HG02943 (cell line): ENCODE measurements around the gene PPFIBP2.

ENCODE experiments used
- ATAC-seq: cut with Tn5 transposase; IDR thresholded peaks from one replicate; pipeline ENCODE4 v1.9.1; 2021; ENCODE audit warnings: mild to moderate bottlenecking, low read depth, moderate library complexity; ENCODE audit not compliant: unreplicated experiment

The PPFIBP2 gene

DNA sequence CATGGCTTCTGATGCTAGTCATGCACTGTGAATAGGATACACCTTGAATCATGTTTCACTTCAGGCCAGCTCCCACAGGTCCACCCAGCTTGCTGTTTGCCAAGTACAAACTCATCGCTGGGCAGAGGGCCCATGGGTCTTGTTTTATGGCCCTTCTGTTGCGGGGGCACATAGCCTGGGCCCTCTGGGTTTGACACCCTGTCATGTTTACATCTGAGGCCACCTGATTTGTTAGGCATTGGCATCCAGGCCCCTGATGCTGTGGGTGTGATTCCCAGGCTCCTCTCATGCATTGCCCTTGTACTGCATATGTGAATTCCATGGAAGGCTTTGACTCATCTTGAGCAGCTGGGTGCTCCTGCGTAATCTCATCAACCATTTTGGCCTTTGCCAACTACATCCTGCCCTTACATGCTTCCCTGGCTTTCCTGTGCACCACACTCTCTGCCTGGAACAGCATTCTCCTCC is 32.6 kb downstream of the PPFIBP2 start:
- no peak for ATAC-seq

- no peak for ATAC-seq
Measured at GRCh38 chr11:7547687-7548086, 33.9 kb downstream of the PPFIBP2 start.

DNA sequence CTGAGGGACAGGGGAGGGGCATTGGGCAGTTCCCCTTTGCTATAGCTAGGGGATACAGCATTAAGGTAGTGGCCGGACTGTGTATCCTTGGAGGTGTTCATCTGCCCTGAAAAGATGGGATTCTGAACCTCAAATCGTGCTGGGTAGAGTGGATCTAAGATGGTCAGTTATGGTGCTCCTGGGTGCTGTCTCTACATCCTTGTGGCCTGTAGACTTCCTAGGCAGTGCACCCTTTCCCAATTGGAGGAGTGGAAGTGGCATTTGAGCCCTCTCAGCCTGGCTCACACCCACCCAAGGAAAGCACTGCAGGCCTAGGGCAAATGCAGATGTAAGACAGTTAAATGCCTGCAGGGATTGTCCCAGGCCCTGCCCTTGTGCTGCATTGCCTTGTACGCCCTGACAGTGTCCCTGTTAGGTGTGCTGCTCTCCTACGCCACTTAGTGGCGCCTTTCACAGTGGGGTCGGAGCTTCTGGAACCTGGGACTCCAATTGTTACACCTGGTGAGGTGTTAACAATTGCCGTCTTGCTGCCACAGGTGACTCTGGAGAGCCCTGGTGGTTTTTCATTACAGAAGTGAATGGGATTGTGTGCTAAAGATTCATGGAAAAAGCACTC is 35.0 kb downstream of the PPFIBP2 start:
- peak; percentile 55 for ATAC-seq

GRCh38 chr11:7549681-7550080 is 35.9 kb downstream of the PPFIBP2 start:
- no peak for ATAC-seq

DNA sequence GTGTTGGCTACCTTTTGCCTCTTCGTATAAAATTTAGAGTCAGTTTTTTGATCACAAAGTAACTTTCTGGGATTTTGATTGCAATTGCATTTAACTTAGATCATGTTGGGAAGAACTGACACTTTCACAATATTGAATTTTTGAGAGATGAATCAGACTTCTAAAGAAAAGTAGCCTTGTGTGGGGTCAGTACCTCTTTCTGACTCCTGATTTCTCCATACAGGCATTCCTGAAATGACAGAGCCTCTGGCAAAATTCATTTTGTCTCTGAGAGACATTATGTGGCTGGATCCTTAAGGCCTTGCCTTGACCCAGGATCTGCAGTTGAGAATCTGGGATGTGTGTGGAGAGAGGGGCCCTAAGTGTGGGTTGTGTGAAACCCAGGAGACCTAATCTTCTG is 37.8 kb downstream of the PPFIBP2 start:
- no peak for ATAC-seq

DNA sequence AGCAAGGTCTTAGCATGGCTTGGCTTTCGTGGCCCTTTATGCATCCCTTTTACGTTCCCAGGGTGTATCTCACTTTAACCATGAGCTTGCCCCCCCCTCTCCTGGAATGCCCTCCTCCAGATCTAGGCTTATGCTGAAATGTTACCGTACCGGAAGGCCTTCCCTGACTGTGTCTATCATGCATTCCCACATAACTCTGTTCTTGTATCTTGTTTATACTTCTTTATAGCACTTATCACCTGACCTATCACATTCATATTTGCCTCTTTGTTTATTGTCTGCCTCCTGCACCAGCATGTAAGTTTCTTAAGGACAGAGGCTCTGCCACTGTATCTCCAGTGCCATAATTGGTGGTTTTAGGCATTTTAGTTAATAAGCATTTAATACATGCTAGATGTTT is 38.9 kb downstream of the PPFIBP2 start:
- ATAC-seq, result no peak

DNA sequence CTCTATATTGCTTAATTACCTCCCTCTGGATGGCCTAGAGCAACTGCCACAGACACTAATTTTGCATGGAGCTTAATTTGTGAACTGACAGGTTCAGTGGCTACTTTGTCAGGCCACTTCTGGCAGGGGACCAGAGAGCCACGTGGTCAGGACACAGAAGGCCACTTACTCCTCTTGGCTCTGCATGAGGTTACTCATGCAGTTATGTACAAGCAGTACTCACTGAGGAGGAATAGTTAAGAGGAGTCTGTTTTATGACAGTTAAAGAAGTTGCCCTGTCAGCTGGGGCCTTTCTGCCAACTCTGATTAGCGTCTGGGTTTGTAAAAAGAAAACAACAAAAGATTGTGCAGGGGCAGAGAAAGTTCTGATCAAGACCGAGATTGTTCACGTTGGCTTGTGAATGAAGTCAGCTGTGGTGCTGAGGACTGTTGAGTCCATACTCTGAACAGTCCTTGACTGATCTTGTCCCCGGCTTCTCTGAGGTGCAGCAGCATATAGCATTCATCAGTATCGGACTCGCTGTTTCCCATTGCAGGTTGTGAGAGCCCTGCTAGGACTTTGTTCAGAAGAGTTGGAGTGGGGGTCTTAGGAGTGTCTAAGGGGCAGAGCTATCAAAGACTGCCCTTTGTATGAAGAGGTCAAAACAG is 41.4 kb downstream of the PPFIBP2 start:
- no peak for ATAC-seq

- ATAC-seq, result no peak
Measured at GRCh38 chr11:7558046-7558445, 44.2 kb downstream of the PPFIBP2 start.

GRCh38 chr11:7559398-7560283 is 45.8 kb downstream of the PPFIBP2 start:
- peak; percentile 77 for ATAC-seq

DNA sequence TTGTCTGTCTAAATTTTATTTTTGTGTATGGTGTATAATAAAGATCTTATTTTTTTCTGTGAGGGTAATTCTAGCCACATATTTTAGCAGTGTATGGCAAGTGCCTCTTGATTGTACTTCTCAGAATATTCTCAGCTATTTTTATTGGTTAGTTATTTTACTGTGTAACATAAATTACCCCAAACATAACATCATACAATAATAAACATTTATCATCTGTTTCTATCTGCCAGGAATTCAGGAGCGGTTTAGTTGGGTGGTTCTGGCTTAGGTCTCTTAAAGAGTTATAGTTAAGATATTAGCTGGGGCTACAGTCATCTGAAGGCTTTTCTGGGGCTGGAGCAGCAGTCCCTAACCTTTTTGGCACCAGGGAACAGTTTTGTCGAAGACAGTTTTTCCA is 47.8 kb downstream of the PPFIBP2 start:
- no peak for ATAC-seq

- ATAC-seq, result no peak
Measured at GRCh38 chr11:7563281-7563680, 49.5 kb downstream of the PPFIBP2 start.

DNA sequence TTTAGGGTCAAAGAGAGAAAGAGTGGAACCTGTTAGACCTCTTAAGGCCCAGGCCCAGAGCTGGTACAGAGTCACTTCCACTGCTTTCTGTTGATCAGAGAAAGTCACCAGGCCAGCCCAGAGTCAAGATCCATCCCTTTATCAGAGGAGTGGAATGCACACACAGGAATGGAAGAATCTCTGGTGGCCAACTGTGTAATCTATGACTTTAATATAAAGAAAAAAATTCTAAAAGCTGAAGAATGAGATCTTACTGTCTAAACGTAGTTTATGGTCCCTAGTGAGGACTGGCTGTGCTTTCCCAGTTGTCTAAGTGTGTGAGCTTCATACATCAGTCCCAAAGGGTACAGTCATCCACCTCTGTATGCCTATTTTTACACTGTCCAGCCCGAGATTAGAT is 51.0 kb downstream of the PPFIBP2 start:
- no peak for ATAC-seq

DNA sequence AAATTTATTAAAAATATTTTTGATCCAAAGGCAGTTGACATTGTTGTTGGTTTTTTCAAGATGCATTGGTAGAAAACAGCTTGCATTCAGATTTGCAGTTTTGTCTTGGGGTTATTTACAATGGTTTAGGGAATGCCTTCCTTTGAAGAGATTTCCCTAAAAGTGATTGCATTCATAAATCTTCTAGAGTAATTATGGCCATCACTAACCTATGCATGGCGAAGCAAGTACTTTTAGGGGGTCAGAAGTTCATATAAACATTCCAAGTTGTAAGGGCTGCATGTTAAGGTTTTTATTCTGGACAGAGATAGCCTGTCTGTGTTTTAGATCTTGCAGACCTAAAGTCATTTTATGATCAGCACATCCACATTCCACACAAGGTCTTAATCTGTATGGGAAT is 53.5 kb downstream of the PPFIBP2 start:
- no peak for ATAC-seq

- no peak for ATAC-seq
Measured at GRCh38 chr11:7569044-7569443, 55.2 kb downstream of the PPFIBP2 start.

DNA sequence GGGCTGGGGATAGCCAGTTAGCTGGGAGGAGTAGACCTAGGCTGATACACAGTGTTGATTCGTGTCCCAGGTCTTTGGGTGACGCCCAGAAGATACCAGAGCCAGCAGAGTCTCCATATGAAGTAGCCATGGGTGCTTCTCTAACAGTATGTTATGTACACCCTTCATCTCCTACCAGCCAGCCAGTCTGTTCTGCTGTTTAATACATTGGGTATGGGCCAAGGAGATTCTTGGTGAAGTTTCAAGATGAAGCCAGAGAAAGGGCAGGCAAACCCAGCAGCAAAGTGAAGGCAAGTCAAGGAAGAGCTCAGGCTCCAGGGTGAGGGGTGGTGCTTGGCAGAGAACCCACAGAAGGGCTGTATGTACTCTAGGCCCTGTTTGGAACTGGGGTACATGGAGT is 56.4 kb downstream of the PPFIBP2 start:
- no peak for ATAC-seq

- no peak for ATAC-seq
Measured at GRCh38 chr11:7570938-7571521, 57.2 kb downstream of the PPFIBP2 start.

DNA sequence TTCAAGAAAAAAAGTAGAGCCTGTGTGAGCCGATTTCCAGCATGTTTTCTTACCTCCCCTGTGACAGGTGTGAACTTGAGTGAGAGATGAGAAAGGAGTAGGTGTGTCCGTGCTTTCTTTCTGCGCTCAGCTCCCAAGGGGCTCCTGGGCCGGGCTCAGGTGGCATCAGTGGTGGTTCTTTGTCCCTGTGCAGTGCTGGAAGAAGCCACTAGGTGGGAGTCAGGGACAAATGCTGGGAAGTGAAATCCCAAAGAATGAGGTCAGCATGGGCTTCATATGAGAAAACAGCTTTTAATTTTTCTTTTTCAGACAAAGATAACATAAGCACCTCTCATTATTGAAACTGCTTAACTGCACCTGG is 57.8 kb downstream of the PPFIBP2 start:
- ATAC-seq, result no peak

DNA sequence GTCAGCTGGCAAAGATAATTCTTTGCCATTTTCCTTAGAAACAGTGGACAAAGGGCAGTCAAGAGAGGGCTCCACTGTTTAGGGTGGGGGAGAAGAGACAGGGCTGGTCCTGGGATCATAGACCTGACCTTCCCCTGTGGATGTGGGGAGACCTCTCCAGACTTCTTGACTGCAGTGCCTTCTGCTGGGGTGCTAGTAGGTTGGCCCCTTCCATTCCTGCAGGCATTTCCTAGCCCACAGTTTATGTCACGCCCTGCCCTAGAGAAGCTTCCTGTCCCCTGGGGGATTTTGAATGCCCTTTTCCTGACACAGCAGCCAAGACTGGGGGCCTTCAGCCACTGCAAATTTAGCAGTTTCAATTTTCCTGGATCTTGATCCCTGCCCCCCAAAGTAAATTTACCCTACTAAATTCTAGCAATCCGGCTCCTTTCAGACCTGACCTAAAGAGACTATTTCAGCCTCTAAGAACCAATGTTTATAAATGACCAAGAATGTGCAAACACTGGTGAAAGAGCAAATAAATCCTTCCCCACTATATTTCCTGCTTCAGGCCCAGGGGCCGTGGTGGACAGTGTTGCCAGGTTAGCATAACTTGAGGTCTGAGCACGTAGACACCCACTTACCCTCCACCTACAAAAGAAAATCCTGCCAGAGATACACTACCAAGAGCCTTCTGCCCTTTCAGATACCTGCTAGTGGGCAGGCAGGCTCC is 58.4 kb downstream of the PPFIBP2 start:
- ATAC-seq, result no peak

DNA sequence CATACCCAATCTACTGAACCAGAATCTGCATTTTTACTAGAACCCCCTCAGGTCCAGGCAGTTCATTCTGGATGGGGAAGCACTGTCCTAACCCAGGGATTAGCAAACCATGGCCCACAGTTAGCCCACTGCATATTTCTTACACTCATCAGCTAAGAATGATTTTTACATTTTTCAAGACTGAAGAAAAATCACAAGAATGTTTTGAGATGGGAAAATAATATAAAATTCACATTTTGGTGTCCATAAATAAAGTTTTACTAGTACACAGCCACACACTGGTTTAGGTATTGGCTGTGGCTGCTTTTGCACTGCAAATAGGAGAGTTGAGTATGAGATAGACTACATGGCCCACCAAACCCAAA is 59.4 kb downstream of the PPFIBP2 start:
- ATAC-seq, result no peak

DNA sequence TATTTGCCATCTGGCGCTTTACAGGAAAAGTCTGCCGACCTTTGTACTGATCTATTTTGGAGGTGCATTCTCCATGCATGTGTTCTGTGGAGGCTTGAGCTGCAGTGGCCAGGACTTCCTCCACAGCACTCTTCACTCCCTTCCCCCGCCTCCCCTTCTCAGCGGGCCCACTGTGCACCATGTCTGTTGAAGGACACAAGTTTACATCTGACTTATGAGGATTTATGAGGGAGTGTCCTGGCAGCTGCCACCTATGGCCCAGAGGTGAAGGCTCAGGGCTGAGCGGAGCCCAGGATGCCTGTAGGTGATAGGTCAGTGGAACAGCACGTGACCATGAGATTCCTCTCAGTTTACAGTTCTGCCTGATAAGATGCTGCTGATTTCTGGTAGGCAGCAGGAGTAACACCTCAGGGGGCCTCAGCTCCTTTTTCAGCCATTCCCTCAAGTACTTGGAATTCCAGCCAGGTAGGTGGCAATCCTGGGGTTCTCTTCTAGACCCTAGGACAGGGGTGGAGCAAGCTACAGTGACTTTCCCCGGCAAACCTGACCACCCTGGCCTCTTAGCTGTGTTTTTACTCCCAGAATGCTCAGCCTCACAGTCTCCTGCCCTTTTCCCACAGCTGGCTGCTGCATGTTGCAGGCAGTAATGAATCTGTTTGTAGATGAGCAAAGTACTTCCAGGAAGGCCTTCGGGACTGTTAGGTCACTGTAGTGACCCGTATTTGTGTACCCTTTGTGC is 59.9 kb downstream of the PPFIBP2 start:
- ATAC-seq, result no peak
